Panc1 (cell line): Measurements from ENCODE around the gene SLC2A14. TPM values are rescaled to one million over a fixed set of nuclear protein-coding genes. Genes with fewer than 3 reads are reported as not detected.

Source experiments
- ATAC-seq: fragments of 200-7000 bp; cut with Tn5 transposase; 2 replicates; pipeline ENCODE4 v1.9.1; 2020; ENCODE audit warnings: mild to moderate bottlenecking, moderate library complexity
- BruUV-seq: library from RNA; stranded (reverse); fragments of 400-500 nt; replicated peaks from 2 replicates; lab custom pipeline; 2021; lab: Mats Ljungman, UMichigan
- CTCF ChIA-PET: fragments of 300-600 bp; sonication (Branson Sonifier 250); formaldehyde crosslinking; loops from one replicate; lab custom pipeline; 2022; ENCODE audit warnings: antibody characterized with exemption; lab: Charles Lee
- POLR2A ChIA-PET: fragments of 300-600 bp; sonication (Branson Sonifier 250); formaldehyde crosslinking; loops from one replicate; lab custom pipeline; 2022; ENCODE audit warnings: antibody characterized with exemption; lab: Charles Lee
- DNase-seq: peaks from one replicate; pipeline ENCODE4 v3.0.0-alpha.2; 2010; ENCODE audit warnings: low read depth, low spot score
- H3K27ac ChIP-seq: 2 replicates; pipeline ENCODE4 v1.5.1; 2011; ENCODE audit warnings: mild to moderate bottlenecking, low read length, inconsistent platforms
- H3K27me3 ChIP-seq: fragments of 200-500 bp; sonication (Bioruptor generic); 2 replicates; pipeline ENCODE4 v1.6.0; 2014; ENCODE audit warnings: low read length, inconsistent platforms; ENCODE audit not compliant: control insufficient read depth, insufficient read depth
- H3K36me3 ChIP-seq: fragments of 200-500 bp; sonication (Bioruptor generic); 2 replicates; pipeline ENCODE4 v1.5.1; 2014; ENCODE audit warnings: inconsistent platforms, mild to moderate bottlenecking, low read length, moderate library complexity; ENCODE audit not compliant: control insufficient read depth, insufficient read depth
- H3K4me1 ChIP-seq: 2 replicates; pipeline ENCODE4 v1.5.1; 2011; ENCODE audit warnings: inconsistent platforms, mild to moderate bottlenecking, low read length, moderate library complexity; ENCODE audit not compliant: control insufficient read depth, insufficient read depth
- H3K4me3 ChIP-seq, 2 experiments: 2 replicates each; pipeline ENCODE4 v1.5.1; 2011 to 2012; ENCODE audit warnings: low read depth in 2 of 2, low read length in 2 of 2, mild to moderate bottlenecking in 2 of 2, inconsistent platforms in 1 of 2, moderate library complexity in 1 of 2
- H3K9me3 ChIP-seq: fragments of 200-500 bp; sonication (Bioruptor generic); 2 replicates; pipeline ENCODE4 v1.5.1; 2014; ENCODE audit warnings: low read depth, mild to moderate bottlenecking, inconsistent platforms, low read length, moderate library complexity; ENCODE audit not compliant: control insufficient read depth, insufficient read depth
- POLR2AphosphoS5 ChIP-seq: IDR thresholded peaks from 2 replicates; pipeline ENCODE4 v1.6.1; 2012; ENCODE audit warnings: mild to moderate bottlenecking, low read depth, low read length, moderate library complexity
- SIN3A ChIP-seq: IDR thresholded peaks from 2 replicates; pipeline ENCODE4 v1.6.1; 2012; ENCODE audit warnings: low read depth, mild to moderate bottlenecking, low read length, moderate library complexity, borderline replicate concordance; ENCODE audit not compliant: insufficient read depth
- TCF7L2 ChIP-seq: IDR thresholded peaks from 2 replicates; pipeline ENCODE4 v1.6.1; 2011; ENCODE audit warnings: mild to moderate bottlenecking, low read depth, low read length, inconsistent platforms
- in situ Hi-C: cut with HindIII; loops from 2 replicates; pipeline ENCODE4 v1.10.0; 2016; ENCODE audit warnings: low sequenced_read_pairs, low pct_unique_long_range_greater_than_20kb
- intact Hi-C: fragments of 100-400 bp; cut with micrococcal nuclease; formaldehyde crosslinking; loops from one replicate; pipeline ENCODE4 v1.10.0; 2022; ENCODE audit not compliant: unreplicated experiment
- total RNA-seq: library from RNA; stranded (reverse); gene quantifications from one replicate; pipeline ENCODE4 v1.2.1, GENCODE V29; 2021; ENCODE audit not compliant: unreplicated experiment
- TF ChIP-seq, protein P1 (sequence below): fragments of 450-650 bp; IDR thresholded peaks from 2 replicates; pipeline ENCODE4 v1.5.1; 2017; ENCODE audit warnings: mild to moderate bottlenecking
- TF ChIP-seq, protein P2 (sequence below), 2 experiments: IDR thresholded peaks; 2 replicates each; pipeline ENCODE4 v1.6.1; 2011 to 2012; ENCODE audit warnings: low read depth in 2 of 2, control low read depth in 1 of 2, low read length in 1 of 2, mild to moderate bottlenecking in 1 of 2, moderate library complexity in 1 of 2; ENCODE audit not compliant: insufficient read depth in 1 of 2

SLC2A14 gene
- total RNA-seq, 1 experiment from 2014 or later = not detected

DNA sequence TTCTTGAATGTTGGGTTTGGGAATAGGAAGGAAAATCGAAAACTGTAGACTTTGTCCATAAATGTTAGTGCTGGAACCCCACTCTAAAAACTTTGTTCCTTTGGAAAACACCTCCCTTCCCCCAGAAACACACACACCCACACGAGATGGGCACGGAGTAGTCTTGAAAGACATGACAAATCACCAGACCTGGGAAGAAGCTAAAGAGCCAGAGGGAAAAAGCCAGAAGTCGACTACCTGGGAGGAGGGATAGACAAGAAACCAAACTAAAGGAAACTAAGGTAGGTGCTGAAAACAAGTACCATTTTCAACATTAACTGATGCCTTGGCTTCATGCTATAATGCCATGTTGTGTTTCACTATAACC, 84.4 kb downstream of the SLC2A14 start:
- intact Hi-C loops = no loop called here
- Histone ChIP-seq H3K4me1 (no peaks in the 10 kb centered on the region), H3K4me3 (no peak overlapping the region), H3K9me3 (no peaks in the 10 kb centered on the region), H3K27ac (no peak overlapping the region), H3K27me3 (no peaks in the 10 kb centered on the region), H3K36me3 (no peaks in the 10 kb centered on the region)
- ATAC-seq (no peak), DNase-seq (no peak)
- in situ Hi-C loops = no loop called here
- CTCF ChIA-PET = no interaction called here
- POLR2A ChIA-PET = no interaction called here
- no peak for TF ChIP-seq SIN3A
- TF ChIP-seq, protein P1, sequence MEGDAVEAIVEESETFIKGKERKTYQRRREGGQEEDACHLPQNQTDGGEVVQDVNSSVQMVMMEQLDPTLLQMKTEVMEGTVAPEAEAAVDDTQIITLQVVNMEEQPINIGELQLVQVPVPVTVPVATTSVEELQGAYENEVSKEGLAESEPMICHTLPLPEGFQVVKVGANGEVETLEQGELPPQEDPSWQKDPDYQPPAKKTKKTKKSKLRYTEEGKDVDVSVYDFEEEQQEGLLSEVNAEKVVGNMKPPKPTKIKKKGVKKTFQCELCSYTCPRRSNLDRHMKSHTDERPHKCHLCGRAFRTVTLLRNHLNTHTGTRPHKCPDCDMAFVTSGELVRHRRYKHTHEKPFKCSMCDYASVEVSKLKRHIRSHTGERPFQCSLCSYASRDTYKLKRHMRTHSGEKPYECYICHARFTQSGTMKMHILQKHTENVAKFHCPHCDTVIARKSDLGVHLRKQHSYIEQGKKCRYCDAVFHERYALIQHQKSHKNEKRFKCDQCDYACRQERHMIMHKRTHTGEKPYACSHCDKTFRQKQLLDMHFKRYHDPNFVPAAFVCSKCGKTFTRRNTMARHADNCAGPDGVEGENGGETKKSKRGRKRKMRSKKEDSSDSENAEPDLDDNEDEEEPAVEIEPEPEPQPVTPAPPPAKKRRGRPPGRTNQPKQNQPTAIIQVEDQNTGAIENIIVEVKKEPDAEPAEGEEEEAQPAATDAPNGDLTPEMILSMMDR = no peak
- no peak for TF ChIP-seq POLR2AphosphoS5
- TF ChIP-seq, protein P2, sequence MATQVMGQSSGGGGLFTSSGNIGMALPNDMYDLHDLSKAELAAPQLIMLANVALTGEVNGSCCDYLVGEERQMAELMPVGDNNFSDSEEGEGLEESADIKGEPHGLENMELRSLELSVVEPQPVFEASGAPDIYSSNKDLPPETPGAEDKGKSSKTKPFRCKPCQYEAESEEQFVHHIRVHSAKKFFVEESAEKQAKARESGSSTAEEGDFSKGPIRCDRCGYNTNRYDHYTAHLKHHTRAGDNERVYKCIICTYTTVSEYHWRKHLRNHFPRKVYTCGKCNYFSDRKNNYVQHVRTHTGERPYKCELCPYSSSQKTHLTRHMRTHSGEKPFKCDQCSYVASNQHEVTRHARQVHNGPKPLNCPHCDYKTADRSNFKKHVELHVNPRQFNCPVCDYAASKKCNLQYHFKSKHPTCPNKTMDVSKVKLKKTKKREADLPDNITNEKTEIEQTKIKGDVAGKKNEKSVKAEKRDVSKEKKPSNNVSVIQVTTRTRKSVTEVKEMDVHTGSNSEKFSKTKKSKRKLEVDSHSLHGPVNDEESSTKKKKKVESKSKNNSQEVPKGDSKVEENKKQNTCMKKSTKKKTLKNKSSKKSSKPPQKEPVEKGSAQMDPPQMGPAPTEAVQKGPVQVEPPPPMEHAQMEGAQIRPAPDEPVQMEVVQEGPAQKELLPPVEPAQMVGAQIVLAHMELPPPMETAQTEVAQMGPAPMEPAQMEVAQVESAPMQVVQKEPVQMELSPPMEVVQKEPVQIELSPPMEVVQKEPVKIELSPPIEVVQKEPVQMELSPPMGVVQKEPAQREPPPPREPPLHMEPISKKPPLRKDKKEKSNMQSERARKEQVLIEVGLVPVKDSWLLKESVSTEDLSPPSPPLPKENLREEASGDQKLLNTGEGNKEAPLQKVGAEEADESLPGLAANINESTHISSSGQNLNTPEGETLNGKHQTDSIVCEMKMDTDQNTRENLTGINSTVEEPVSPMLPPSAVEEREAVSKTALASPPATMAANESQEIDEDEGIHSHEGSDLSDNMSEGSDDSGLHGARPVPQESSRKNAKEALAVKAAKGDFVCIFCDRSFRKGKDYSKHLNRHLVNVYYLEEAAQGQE (IDR thresholded peaks at IDR 0.05; ENCODE audit: insufficient read depth in 1 of 2, low read depth in 2 of 2, low read length in 1 of 2) = no peak
- no peak for TF ChIP-seq TCF7L2
- BruUV-seq = no TSS peak

DNA sequence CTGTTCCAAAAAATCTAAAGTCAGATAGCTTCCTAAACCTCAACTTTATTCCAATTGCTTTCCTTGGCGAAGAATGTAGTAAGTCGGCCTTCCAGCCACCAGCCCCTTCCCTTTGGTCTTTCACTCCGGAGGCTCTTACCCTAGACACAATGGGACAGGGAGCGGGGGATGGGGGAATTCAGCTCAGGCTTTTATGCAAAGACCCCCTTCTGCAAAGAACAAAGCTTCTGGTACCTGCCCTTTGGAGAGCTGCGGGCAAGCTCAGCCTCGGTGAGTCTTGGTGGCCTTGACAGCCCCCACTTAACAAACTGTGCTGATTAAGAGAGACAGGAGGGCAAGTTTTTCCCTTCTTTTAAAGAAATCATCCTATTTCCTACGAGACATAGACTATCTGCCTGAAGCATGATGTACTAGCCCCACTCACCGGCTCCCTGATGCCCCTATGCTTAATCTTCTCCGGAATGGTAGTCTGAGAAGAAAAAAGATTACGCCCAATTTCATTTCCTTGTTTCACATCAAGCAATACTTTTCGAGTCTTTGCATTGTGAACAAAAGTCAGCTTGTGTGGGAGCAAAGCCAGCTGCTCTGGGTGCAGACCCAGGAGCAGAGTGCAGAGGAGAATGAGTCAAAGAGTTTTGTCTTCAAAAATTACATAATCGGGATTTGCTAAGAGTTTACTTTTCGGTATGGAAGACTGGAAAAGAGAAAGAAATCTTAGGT, 85.0 kb downstream of the SLC2A14 start:
- in situ Hi-C loops (no loop called here), intact Hi-C loops (no loop called here)
- ATAC-seq = no peak
- no peak overlapping the region for H3K4me3 ChIP-seq
- ChIA-PET POLR2A (no interaction called here), CTCF (interaction anchor here (0.7 kb wide), 1 partner anchor 107 kb away, joined by 4 read pairs; no protein-coding TSS in a partner anchor)
- no peaks in the 10 kb centered on the region for H3K9me3 ChIP-seq
- DNase-seq = no peak
- BruUV-seq = no TSS peak
- H3K27ac ChIP-seq = no peak overlapping the region
- H3K4me1 ChIP-seq = no peaks in the 10 kb centered on the region
- H3K27me3 ChIP-seq = no peaks in the 10 kb centered on the region
- no peaks in the 10 kb centered on the region for H3K36me3 ChIP-seq
- TF ChIP-seq SIN3A = no peak
- TF ChIP-seq, protein P1 = no peak
- no peak for TF ChIP-seq TCF7L2
- TF ChIP-seq, protein P2 (IDR thresholded peaks at IDR 0.05; ENCODE audit: insufficient read depth in 1 of 2, low read depth in 2 of 2, low read length in 1 of 2) = no peak
- TF ChIP-seq POLR2AphosphoS5 = no peak
